ENCODE measurements around the gene MMP20. TPM values are rescaled to one million over a fixed set of nuclear protein-coding genes. Genes with fewer than 3 reads are reported as not detected.

MMP20 gene
- total RNA-seq, 1 donor from 2014 or later, result not detected

- ATAC-seq (no peak), DNase-seq (ENCODE audit: missing footprints) (no peak)
- intact Hi-C loops (cut with DNase I), result no loop called here
Observed at GRCh38 chr11:102573851-102574250, 51.3 kb downstream of the MMP20 start.

GRCh38 chr11:102572554-102573220, 52.4 kb downstream of the MMP20 start:
- DNase-seq (ENCODE audit: missing footprints) (no peak), ATAC-seq (no peak)
- intact Hi-C loops (cut with DNase I), result no loop called here

GRCh38 chr11:102568851-102569250, 56.3 kb downstream of the MMP20 start:
- ATAC-seq (no peak), DNase-seq (ENCODE audit: missing footprints) (peak; percentile 53)
- intact Hi-C loops (cut with DNase I), result no loop called here

- intact Hi-C loops (cut with DNase I), result no loop called here
- DNase-seq (ENCODE audit: missing footprints) (no peak), ATAC-seq (no peak)
Observed at GRCh38 chr11:102566112-102566511, 59.0 kb downstream of the MMP20 start.

GRCh38 chr11:102564110-102564509, 61.0 kb downstream of the MMP20 start:
- intact Hi-C loops (cut with DNase I), result no loop called here
- ATAC-seq, result no peak
- no peak for DNase-seq (ENCODE audit: missing footprints)

- no peak for DNase-seq (ENCODE audit: missing footprints)
Observed at GRCh38 chr11:102561636-102562035, 63.5 kb downstream of the MMP20 start.

GRCh38 chr11:102560555-102561011, 64.5 kb downstream of the MMP20 start:
- intact Hi-C loops (cut with DNase I), result no loop called here
- DNase-seq (ENCODE audit: missing footprints), result no peak
- ATAC-seq, result no peak

More at GRCh38 chr11:102561636-102562035, 63.5 kb downstream of the MMP20 start:
- no peak for ATAC-seq
- intact Hi-C loops (cut with DNase I), result no loop called here

GRCh38 chr11:102559839-102560238, 65.3 kb downstream of the MMP20 start:
- DNase-seq (ENCODE audit: missing footprints) (no peak), ATAC-seq (no peak)

GRCh38 chr11:102555091-102555490, 70.0 kb downstream of the MMP20 start:
- ATAC-seq (no peak), DNase-seq (ENCODE audit: missing footprints) (no peak)
- intact Hi-C loops (cut with DNase I), result no loop called here

More at GRCh38 chr11:102559839-102560238, 65.3 kb downstream of the MMP20 start:
- intact Hi-C loops (cut with DNase I), result no loop called here

- intact Hi-C loops (cut with DNase I), result no loop called here
- no peak for ATAC-seq
- DNase-seq (ENCODE audit: missing footprints), result no peak
Observed at GRCh38 chr11:102553835-102554282, 71.3 kb downstream of the MMP20 start.

GRCh38 chr11:102552447-102553194, 72.5 kb downstream of the MMP20 start:
- ATAC-seq (no peak), DNase-seq (ENCODE audit: missing footprints) (no peak)
- intact Hi-C loops (cut with DNase I), result no loop called here

GRCh38 chr11:102552020-102552419, 73.1 kb downstream of the MMP20 start:
- intact Hi-C loops (cut with DNase I), result no loop called here
- ATAC-seq (no peak), DNase-seq (ENCODE audit: missing footprints) (no peak)

GRCh38 chr11:102551169-102551781, 73.9 kb downstream of the MMP20 start:
- DNase-seq (ENCODE audit: missing footprints), result no peak
- ATAC-seq, result no peak
- intact Hi-C loops (cut with DNase I), result no loop called here

- intact Hi-C loops (cut with DNase I), result no loop called here
- no peak for ATAC-seq
- no peak for DNase-seq (ENCODE audit: missing footprints)
Observed at GRCh38 chr11:102546923-102547471, 78.1 kb downstream of the MMP20 start.

GRCh38 chr11:102546427-102546826, 78.7 kb downstream of the MMP20 start:
- no peak for DNase-seq (ENCODE audit: missing footprints)
- intact Hi-C loops (cut with DNase I), result no loop called here
- ATAC-seq, result no peak

- intact Hi-C loops (cut with DNase I), result no loop called here
- ATAC-seq (no peak), DNase-seq (ENCODE audit: missing footprints) (no peak)
Observed at GRCh38 chr11:102545701-102546100, 79.4 kb downstream of the MMP20 start.

GRCh38 chr11:102544594-102544993, 80.5 kb downstream of the MMP20 start:
- ATAC-seq (no peak), DNase-seq (ENCODE audit: missing footprints) (no peak)
- intact Hi-C loops (cut with DNase I), result no loop called here

GRCh38 chr11:102539567-102539966, 85.6 kb downstream of the MMP20 start:
- intact Hi-C loops (cut with DNase I), result no loop called here
- DNase-seq (ENCODE audit: missing footprints) (no peak), ATAC-seq (no peak)

GRCh38 chr11:102538932-102539331, 86.2 kb downstream of the MMP20 start:
- DNase-seq (ENCODE audit: missing footprints), result no peak
- intact Hi-C loops (cut with DNase I), result no loop called here
- no peak for ATAC-seq

All from Right ventricle myocardium inferior (tissue), 1 donor.